Measurements from ENCODE around the gene ATP1A1. TPM values are rescaled to one million over a fixed set of nuclear protein-coding genes. Genes with fewer than 3 reads are reported as not detected.
A peak's percentile ranks its signal among the peaks of the same experiment; 100 is the strongest.

ATP1A1 gene
- total RNA-seq, 2 donors from 2014 or later, result 177 to 206 TPM

GRCh38 chr1:116408803-116409720 is 36.0 kb downstream of the ATP1A1 start:
- no peak for DNase-seq
- peaks cover 5 to 11% of the 10 kb centered on the region in 2 donors for H3K36me3 Mint-ChIP-seq (ENCODE audit: insufficient read depth in 2 of 2)
- H3K4me3 Mint-ChIP-seq, result no peak overlapping the region
- peaks cover 15% of the 10 kb centered on the region for H3K4me1 Mint-ChIP-seq (ENCODE audit: low read depth)
- no peak overlapping the region for H3K27ac Mint-ChIP-seq
- H3K9me3 Mint-ChIP-seq, result no peaks in the 10 kb centered on the region
- H3K27me3 Mint-ChIP-seq (ENCODE audit: low read depth), result no peaks in the 10 kb centered on the region
- ATAC-seq (replicated peaks in 1 of 2), result no peak

GRCh38 chr1:116409751-116410191 is 36.7 kb downstream of the ATP1A1 start:
- H3K27ac Mint-ChIP-seq, result no peak overlapping the region
- no peak for ATAC-seq (replicated peaks in 1 of 2)
- peaks cover 17% of the 10 kb centered on the region for H3K4me1 Mint-ChIP-seq (ENCODE audit: low read depth)
- no peak for DNase-seq
- no peaks in the 10 kb centered on the region for H3K9me3 Mint-ChIP-seq
- no peaks in the 10 kb centered on the region for H3K27me3 Mint-ChIP-seq (ENCODE audit: low read depth)
- H3K4me3 Mint-ChIP-seq, result no peak overlapping the region
- H3K36me3 Mint-ChIP-seq (ENCODE audit: insufficient read depth in 2 of 2), result peaks cover 5 to 6% of the 10 kb centered on the region in 2 donors

- no peak for DNase-seq
- no peak overlapping the region for H3K27ac Mint-ChIP-seq
- no peaks in the 10 kb centered on the region for H3K27me3 Mint-ChIP-seq (ENCODE audit: low read depth)
- no peak overlapping the region for H3K4me3 Mint-ChIP-seq
- no peaks in the 10 kb centered on the region for H3K9me3 Mint-ChIP-seq
- peak in 1 of 2 donors; percentile 24 for ATAC-seq (replicated peaks in 1 of 2)
- peaks cover 0 to 2% of the 10 kb centered on the region in 2 donors for H3K36me3 Mint-ChIP-seq (ENCODE audit: insufficient read depth in 2 of 2)
- H3K4me1 Mint-ChIP-seq (ENCODE audit: low read depth), result peaks cover 17% of the 10 kb centered on the region
Measured at GRCh38 chr1:116411784-116412479, 38.9 kb downstream of the ATP1A1 start.

- Mint-ChIP-seq H3K27me3 (ENCODE audit: low read depth) (no peaks in the 10 kb centered on the region), H3K36me3 (ENCODE audit: insufficient read depth in 2 of 2) (peaks cover 0 to 2% of the 10 kb centered on the region in 2 donors), H3K27ac (no peak overlapping the region), H3K9me3 (no peaks in the 10 kb centered on the region), H3K4me3 (no peak overlapping the region), H3K4me1 (ENCODE audit: low read depth) (peaks cover 19% of the 10 kb centered on the region)
- DNase-seq, result no peak
- ATAC-seq (replicated peaks in 1 of 2), result no peak
Measured at GRCh38 chr1:116412480-116412798, 39.4 kb downstream of the ATP1A1 start.

- Mint-ChIP-seq H3K9me3 (no peaks in the 10 kb centered on the region), H3K4me1 (ENCODE audit: low read depth) (peaks cover 20% of the 10 kb centered on the region), H3K4me3 (no peak overlapping the region), H3K27ac (peak overlapping the region; percentile 69), H3K36me3 (ENCODE audit: insufficient read depth in 2 of 2) (peaks cover under 1 to 2% of the 10 kb centered on the region in 2 donors), H3K27me3 (ENCODE audit: low read depth) (no peaks in the 10 kb centered on the region)
- ATAC-seq (replicated peaks in 1 of 2) (no peak), DNase-seq (no peak)
Measured at GRCh38 chr1:116412898-116413297, 39.9 kb downstream of the ATP1A1 start.

GRCh38 chr1:116413414-116413813 is 40.4 kb downstream of the ATP1A1 start:
- Mint-ChIP-seq H3K27me3 (ENCODE audit: low read depth) (no peaks in the 10 kb centered on the region), H3K36me3 (ENCODE audit: insufficient read depth in 2 of 2) (peaks cover 0 to 4% of the 10 kb centered on the region in 2 donors), H3K4me3 (no peak overlapping the region), H3K9me3 (no peaks in the 10 kb centered on the region), H3K4me1 (ENCODE audit: low read depth) (peaks cover 23% of the 10 kb centered on the region), H3K27ac (peak overlapping the region; percentile 88)
- DNase-seq, result no peak
- no peak for ATAC-seq (replicated peaks in 1 of 2)

GRCh38 chr1:116414364-116414763 is 41.3 kb downstream of the ATP1A1 start:
- no peak for ATAC-seq (replicated peaks in 1 of 2)
- no peak for DNase-seq
- H3K4me3 Mint-ChIP-seq, result no peak overlapping the region
- H3K27ac Mint-ChIP-seq, result peak overlapping the region; percentile 88
- H3K36me3 Mint-ChIP-seq (ENCODE audit: insufficient read depth in 2 of 2), result peaks cover under 1 to 4% of the 10 kb centered on the region in 2 donors
- H3K4me1 Mint-ChIP-seq (ENCODE audit: low read depth), result peaks cover 29% of the 10 kb centered on the region
- H3K9me3 Mint-ChIP-seq, result no peaks in the 10 kb centered on the region
- H3K27me3 Mint-ChIP-seq (ENCODE audit: low read depth), result no peaks in the 10 kb centered on the region

- H3K27ac Mint-ChIP-seq, result no peak overlapping the region
- H3K36me3 Mint-ChIP-seq (ENCODE audit: insufficient read depth in 2 of 2), result peaks cover 2 to 4% of the 10 kb centered on the region in 2 donors
- H3K4me3 Mint-ChIP-seq, result no peak overlapping the region
- DNase-seq (no peak), ATAC-seq (replicated peaks in 1 of 2) (no peak)
- no peaks in the 10 kb centered on the region for H3K9me3 Mint-ChIP-seq
- peaks cover 35% of the 10 kb centered on the region for H3K4me1 Mint-ChIP-seq (ENCODE audit: low read depth)
- H3K27me3 Mint-ChIP-seq (ENCODE audit: low read depth), result no peaks in the 10 kb centered on the region
Measured at GRCh38 chr1:116415200-116415698, 42.2 kb downstream of the ATP1A1 start.

- no peaks in the 10 kb centered on the region for H3K9me3 Mint-ChIP-seq
- peaks cover 2 to 4% of the 10 kb centered on the region in 2 donors for H3K36me3 Mint-ChIP-seq (ENCODE audit: insufficient read depth in 2 of 2)
- peaks cover 35% of the 10 kb centered on the region for H3K4me1 Mint-ChIP-seq (ENCODE audit: low read depth)
- no peak for ATAC-seq (replicated peaks in 1 of 2)
- DNase-seq, result no peak
- H3K27me3 Mint-ChIP-seq (ENCODE audit: low read depth), result no peaks in the 10 kb centered on the region
- H3K4me3 Mint-ChIP-seq, result peak overlapping the region in 1 of 2 donors; percentile 19
- no peak overlapping the region for H3K27ac Mint-ChIP-seq
Measured at GRCh38 chr1:116415699-116416533, 42.9 kb downstream of the ATP1A1 start.

GRCh38 chr1:116416854-116417513 is 43.9 kb downstream of the ATP1A1 start:
- no peak for ATAC-seq (replicated peaks in 1 of 2)
- H3K4me1 Mint-ChIP-seq (ENCODE audit: low read depth), result peaks cover 35% of the 10 kb centered on the region
- peak overlapping the region; percentile 91 to 95 for H3K4me3 Mint-ChIP-seq
- peak overlapping the region; percentile 6 for H3K27ac Mint-ChIP-seq
- peaks cover 2 to 4% of the 10 kb centered on the region in 2 donors for H3K36me3 Mint-ChIP-seq (ENCODE audit: insufficient read depth in 2 of 2)
- DNase-seq, result no peak
- H3K27me3 Mint-ChIP-seq (ENCODE audit: low read depth), result no peaks in the 10 kb centered on the region
- H3K9me3 Mint-ChIP-seq, result no peaks in the 10 kb centered on the region

GRCh38 chr1:116417678-116418077 is 44.6 kb downstream of the ATP1A1 start:
- no peaks in the 10 kb centered on the region for H3K9me3 Mint-ChIP-seq
- no peak for DNase-seq
- peaks cover 2 to 4% of the 10 kb centered on the region in 2 donors for H3K36me3 Mint-ChIP-seq (ENCODE audit: insufficient read depth in 2 of 2)
- H3K4me3 Mint-ChIP-seq, result peak overlapping the region; percentile 91 to 95
- H3K27ac Mint-ChIP-seq, result peak overlapping the region; percentile 93
- H3K27me3 Mint-ChIP-seq (ENCODE audit: low read depth), result no peaks in the 10 kb centered on the region
- ATAC-seq (replicated peaks in 1 of 2), result no peak
- H3K4me1 Mint-ChIP-seq (ENCODE audit: low read depth), result peaks cover 35% of the 10 kb centered on the region
